ENCODE results near the gene PHLDB1. TPM values are rescaled to one million over a fixed set of nuclear protein-coding genes. Genes with fewer than 3 reads are reported as not detected.
A peak's percentile ranks its signal among the peaks of the same experiment; 100 is the strongest.
"Not testable (repeated sequence)": the region's sequence is repeated elsewhere in the genome, so short reads cannot be mapped to it uniquely, and the experiment has no call there.

The PHLDB1 gene
- total RNA-seq, 1 donor from 2014 or later, result 135 TPM

DNA sequence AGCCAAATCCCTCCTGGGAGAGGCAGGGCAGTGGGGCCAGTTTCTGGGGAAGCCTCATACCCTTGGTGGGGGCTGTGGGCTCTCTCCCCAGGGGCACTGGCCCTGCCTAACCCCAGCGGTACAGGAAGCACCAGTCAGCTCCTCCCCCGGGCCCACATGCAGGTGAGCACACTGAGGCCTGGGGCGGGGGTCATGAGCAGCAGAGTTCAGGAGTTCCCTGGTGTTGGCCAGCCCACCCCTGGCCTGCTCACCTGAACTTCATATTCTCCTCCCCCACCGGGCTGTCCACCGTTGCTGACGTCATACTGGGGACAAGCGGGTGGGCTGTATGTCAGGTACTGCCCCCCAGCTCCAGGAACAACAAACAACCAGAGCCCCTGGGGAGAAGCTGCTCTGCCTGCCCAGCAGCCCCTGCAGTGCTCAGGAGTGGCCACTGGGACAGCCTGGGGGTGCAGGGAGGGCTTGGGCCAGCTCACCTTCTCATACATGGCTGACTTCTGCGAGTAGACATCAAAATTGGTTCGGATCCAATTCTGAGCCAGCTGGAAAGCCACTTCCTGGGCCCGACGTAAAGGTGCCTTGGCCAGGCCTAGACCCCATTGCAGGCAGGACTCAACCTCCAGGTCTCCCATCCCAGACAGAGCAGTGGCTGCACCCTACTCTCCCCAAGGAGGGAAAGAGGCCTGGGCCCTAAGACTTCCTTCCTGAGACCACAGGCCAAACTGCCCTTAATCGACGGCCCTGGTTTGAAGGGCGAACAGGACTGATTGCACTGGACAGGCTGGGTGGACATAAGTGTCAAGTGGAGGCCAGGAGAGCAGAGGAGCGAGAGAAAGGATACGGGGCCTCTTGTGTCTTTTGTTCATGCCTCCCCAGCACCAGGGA lies 51.3 kb downstream of the PHLDB1 start:
- no peak for DNase-seq (ENCODE audit: low read depth)

GRCh38 chr11:118659314-118659952 lies 52.0 kb downstream of the PHLDB1 start:
- peak; percentile 85 for DNase-seq (ENCODE audit: low read depth)

DNA sequence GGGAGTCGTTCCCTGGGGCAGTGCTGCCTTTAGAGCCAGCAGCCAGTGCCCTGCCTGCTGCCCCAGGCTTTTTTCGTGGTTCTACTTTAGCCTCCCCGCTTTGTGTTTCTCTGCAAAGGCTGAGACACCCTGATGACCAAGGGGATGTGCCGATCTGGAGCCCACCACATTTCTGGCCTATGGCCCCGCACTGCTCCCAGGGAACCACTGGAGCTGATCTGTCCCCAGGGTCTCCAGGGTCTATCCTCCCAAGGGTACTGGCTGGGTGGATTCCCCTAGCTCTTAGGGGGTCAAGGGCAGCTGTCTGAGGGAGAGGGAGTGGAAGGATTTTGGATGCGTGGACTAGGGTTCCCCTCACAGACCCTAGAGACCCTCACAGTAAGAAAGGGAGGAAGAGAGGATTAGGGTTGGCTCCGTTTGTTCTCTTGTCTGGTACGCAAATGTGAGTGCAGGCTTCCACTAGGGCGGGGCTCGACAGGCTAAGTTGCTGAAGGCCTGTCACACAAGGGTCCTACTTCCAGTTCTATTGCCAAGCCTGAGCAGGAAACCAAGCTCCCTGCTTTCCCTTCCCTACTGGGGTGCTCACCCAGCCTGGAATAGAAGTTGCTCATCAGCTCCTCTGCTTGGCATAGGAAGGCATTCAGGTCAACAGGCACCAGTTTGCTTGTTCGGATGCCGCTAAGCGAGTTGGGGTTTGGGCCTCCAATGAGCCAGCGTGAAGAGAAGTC lies 52.7 kb downstream of the PHLDB1 start:
- no peak for DNase-seq (ENCODE audit: low read depth)

GRCh38 chr11:118660681-118661424 lies 53.4 kb downstream of the PHLDB1 start:
- DNase-seq (ENCODE audit: low read depth), result no peak

GRCh38 chr11:118661425-118662301 lies 54.2 kb downstream of the PHLDB1 start:
- no peak for DNase-seq (ENCODE audit: low read depth)

GRCh38 chr11:118662401-118663271 lies 55.2 kb downstream of the PHLDB1 start:
- no peak for DNase-seq (ENCODE audit: low read depth)

DNA sequence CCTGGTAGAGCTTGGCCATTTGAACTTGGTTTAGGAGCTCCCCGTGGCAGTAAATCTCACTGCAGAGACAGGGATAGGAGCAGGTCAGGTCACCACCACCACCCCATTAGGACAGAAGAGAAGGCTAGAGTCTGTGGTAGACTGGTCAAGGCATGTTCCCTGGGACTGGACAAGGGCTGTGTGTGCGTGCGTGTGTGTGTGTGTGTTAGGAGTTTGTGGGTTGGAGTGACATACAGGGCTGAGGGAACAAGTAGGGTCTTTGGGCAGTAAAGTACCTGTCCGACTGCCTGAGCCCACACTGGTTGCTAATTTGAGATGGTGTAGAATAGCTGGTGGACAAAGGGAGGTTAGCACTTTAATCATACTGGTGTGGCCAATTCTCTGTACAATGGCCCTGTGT lies 56.0 kb downstream of the PHLDB1 start:
- no peak for DNase-seq (ENCODE audit: low read depth)

DNA sequence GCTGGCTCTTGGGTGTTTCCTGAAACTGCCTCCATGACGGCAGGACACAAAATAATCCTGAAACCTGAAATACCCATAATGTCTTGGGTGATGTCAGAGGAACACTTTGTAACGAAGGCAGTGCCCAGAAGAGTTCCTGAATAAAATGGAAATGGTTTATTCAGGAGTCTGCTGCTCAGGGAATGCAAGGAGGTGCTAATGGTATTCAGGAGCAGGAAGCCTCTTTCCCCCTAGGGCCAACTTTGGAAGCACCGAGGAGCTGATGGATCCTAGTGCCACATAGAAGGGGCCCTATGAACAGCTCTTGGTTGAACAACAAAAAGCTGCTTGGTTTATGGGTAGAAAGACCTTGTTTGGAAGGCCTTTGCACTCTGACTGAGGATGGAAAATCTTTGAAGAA lies 56.5 kb downstream of the PHLDB1 start:
- DNase-seq (ENCODE audit: low read depth), result no peak

DNA sequence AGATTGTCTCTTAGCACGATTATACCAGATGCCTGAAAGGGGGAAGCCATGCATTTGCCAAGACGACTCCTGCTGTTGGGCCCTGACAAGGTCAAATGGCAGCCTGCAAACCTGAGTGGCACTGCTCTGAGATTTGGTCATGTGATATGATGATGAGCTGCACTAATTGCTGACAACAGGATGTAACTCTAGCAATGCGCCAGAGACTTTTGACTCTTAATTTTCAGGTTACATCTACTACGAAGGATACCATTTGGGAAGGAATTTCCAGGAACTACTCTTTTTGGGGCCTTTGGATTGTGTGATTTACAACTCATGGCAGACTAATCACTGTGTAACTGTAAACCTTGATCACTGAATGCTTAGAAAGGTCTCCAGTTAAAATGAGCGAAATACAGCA lies 59.0 kb downstream of the PHLDB1 start:
- DNase-seq (ENCODE audit: low read depth), result no peak

DNA sequence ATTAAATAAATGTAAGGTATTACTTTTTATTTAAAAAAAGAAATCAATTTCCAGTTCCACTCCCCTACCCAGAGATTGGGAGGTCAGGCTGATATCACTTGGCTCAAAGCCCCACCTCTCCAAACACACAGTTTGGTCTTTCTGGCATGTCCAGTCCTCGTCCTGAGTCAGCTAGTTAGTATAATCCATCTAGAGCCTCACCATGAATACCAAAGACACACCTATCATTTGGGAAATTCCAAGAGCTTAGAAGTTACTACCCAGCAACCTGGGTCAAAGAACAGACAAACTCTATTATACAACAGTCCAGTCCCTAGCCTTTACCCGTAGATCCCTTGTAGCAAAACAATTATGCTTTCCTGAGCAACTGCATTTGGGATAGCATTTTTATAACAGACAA lies 62.6 kb downstream of the PHLDB1 start:
- DNase-seq (ENCODE audit: low read depth), result no peak

GRCh38 chr11:118671254-118671653 lies 63.8 kb downstream of the PHLDB1 start:
- DNase-seq (ENCODE audit: low read depth), result no peak

DNA sequence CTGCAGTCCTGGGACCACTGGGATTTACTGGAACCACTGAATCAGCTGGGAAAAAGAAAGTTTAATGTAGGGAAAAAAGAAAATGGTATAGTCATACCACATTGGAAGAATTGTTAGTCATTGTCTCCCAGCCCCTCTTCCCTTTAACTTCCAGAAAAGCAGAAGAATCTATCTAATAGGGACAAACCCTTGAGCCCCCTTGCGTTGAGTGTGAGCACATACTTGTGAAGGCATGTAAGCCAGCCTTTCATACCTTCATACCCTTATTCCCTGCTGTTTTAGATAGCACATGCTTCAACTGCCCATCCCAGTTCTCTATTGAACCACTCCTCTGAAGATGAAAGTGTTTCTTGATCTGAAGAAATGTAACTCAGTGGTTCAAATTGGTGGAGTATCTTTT lies 65.4 kb downstream of the PHLDB1 start:
- no peak for DNase-seq (ENCODE audit: low read depth)

GRCh38 chr11:118673361-118674081 lies 66.1 kb downstream of the PHLDB1 start:
- DNase-seq (ENCODE audit: low read depth), result no peak

GRCh38 chr11:118674082-118674435 lies 66.6 kb downstream of the PHLDB1 start:
- no peak for DNase-seq (ENCODE audit: low read depth)

- DNase-seq (ENCODE audit: low read depth), result no peak
Measured at GRCh38 chr11:118677977-118678376, 70.6 kb downstream of the PHLDB1 start.

GRCh38 chr11:118678908-118679307 lies 71.5 kb downstream of the PHLDB1 start:
- DNase-seq (ENCODE audit: low read depth), result peak; percentile 20

DNA sequence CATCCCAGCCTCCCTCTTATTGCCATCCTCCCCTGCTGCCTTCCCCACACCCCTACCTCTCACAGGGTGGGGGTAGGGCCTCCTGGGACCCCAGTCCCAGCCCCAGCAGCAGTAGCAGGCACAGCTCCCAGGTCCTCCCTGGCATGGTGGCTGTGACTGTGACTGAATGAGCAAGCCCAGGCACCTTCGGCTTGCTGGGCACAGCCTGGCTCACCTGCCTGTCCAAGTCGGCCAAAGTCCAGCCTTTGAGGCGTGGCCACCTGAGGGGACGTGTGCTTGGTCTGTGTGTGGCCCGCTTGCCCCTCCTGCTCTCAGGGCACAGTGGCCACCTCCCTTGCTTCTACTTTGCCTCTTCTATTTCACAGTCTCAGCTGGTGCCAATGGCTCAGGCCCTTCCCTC lies 72.1 kb downstream of the PHLDB1 start, which contains the start of gene TREH:
Gene TREH, minus strand, starts transcription at position 168 of the 400 bp plus-strand sequence. Its CDS starts 23 bp downstream, at position 145.
- no peak for DNase-seq (ENCODE audit: low read depth)

GRCh38 chr11:118682372-118682771 lies 75.0 kb downstream of the PHLDB1 start:
- DNase-seq (ENCODE audit: low read depth), result no peak

DNA sequence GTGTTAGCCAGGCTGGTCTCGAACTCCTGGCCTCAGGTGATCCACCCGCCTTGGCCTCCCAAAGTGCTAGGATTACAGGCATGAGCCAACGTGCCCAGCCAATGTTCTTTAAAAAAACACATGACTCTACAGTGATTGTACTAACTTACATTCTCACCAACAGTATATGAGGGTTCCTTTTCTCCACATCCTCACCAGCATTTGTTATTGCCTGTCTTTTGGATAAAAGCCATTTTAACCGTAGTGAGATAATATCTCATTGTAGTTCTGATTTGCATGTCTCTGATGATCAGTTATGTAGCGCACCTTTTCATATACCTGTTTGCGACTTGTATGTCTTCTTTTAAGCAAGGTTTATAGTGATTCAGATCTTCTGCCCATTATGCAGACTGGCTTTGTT lies 75.5 kb downstream of the PHLDB1 start:
- not testable (repeated sequence) for DNase-seq (ENCODE audit: low read depth)
